DOHH2 (cell line): ENCODE measurements around the gene LRRC39.
"Not testable (repeated sequence)": the region's sequence is repeated elsewhere in the genome, so short reads cannot be mapped to it uniquely, and the experiment has no call there.

ENCODE experiments used
- H3F3A ChIP-seq: fragments of 200-600 bp; sonication (generic), shearing (Covaris generic); 2 replicates; pipeline ENCODE4 v1.6.0; 2016; ENCODE audit warnings: antibody characterized with exemption, mild to moderate bottlenecking; ENCODE audit not compliant: control insufficient read depth, insufficient read depth
- H3K27ac ChIP-seq: fragments of 200-600 bp; sonication (generic); 2 replicates; pipeline ENCODE4 v1.5.1; 2014; ENCODE audit warnings: low read depth, mild to moderate bottlenecking, low read length, moderate library complexity
- H3K27me3 ChIP-seq: fragments of 200-600 bp; sonication (generic); 2 replicates; pipeline ENCODE4 v1.6.1; 2014; ENCODE audit warnings: mild to moderate bottlenecking, low read length, mixed read lengths; ENCODE audit not compliant: control insufficient read depth
- H3K36me3 ChIP-seq: fragments of 200-600 bp; sonication (generic); 2 replicates; pipeline ENCODE4 v1.6.1; 2014; ENCODE audit warnings: mild to moderate bottlenecking, low read length, moderate library complexity, mixed read lengths; ENCODE audit not compliant: control insufficient read depth
- H3K4me1 ChIP-seq: fragments of 200-600 bp; sonication (generic); 2 replicates; pipeline ENCODE4 v1.6.1; 2014; ENCODE audit warnings: mild to moderate bottlenecking, low read length, mixed read lengths; ENCODE audit not compliant: control insufficient read depth
- H3K4me2 ChIP-seq: fragments of 200-600 bp; sonication (generic); 2 replicates; pipeline ENCODE4 v1.6.0; 2014; ENCODE audit warnings: mild to moderate bottlenecking, low read length, moderate library complexity
- H3K4me3 ChIP-seq: fragments of 200-600 bp; sonication (generic); 2 replicates; pipeline ENCODE4 v1.5.1; 2014; ENCODE audit warnings: mild to moderate bottlenecking, low read length, mixed read lengths
- H3K79me2 ChIP-seq: fragments of 200-600 bp; sonication (generic); 2 replicates; pipeline ENCODE4 v1.6.1; 2014; ENCODE audit warnings: mild to moderate bottlenecking, low read length, mixed read lengths; ENCODE audit not compliant: control insufficient read depth
- H3K9me2 ChIP-seq: fragments of 200-600 bp; sonication (generic); replicated peaks from 2 replicates; pipeline ENCODE4 v1.6.1; 2014; ENCODE audit warnings: mild to moderate bottlenecking, low read length, mixed read lengths; ENCODE audit not compliant: control insufficient read depth
- H3K9me3 ChIP-seq: fragments of 200-600 bp; sonication (generic); 2 replicates; pipeline ENCODE4 v1.6.1; 2014; ENCODE audit warnings: antibody characterized with exemption, low read length, mixed read lengths; ENCODE audit not compliant: control insufficient read depth, insufficient read depth
- H4K20me1 ChIP-seq: fragments of 200-600 bp; sonication (generic); 2 replicates; pipeline ENCODE4 v1.6.0; 2014; ENCODE audit warnings: low read depth, mild to moderate bottlenecking, antibody characterized with exemption, low read length, moderate library complexity; ENCODE audit not compliant: control insufficient read depth, insufficient read depth
- EZH2phosphoT487 ChIP-seq: fragments of 200-600 bp; sonication (generic); IDR thresholded peaks from 2 replicates; pipeline ENCODE4 v1.6.1; 2017; ENCODE audit warnings: borderline replicate concordance, mild to moderate bottlenecking, antibody characterized with exemption, low read length, moderate library complexity, mixed read lengths
- TF ChIP-seq, protein P1 (sequence below): fragments of 200-600 bp; sonication (generic); IDR thresholded peaks from one replicate; pipeline ENCODE4 v1.5.1; 2014; ENCODE audit warnings: antibody characterized with exemption, mild to moderate bottlenecking, low read depth, low read length; ENCODE audit not compliant: poor library complexity, severe bottlenecking

LRRC39 gene

DNA sequence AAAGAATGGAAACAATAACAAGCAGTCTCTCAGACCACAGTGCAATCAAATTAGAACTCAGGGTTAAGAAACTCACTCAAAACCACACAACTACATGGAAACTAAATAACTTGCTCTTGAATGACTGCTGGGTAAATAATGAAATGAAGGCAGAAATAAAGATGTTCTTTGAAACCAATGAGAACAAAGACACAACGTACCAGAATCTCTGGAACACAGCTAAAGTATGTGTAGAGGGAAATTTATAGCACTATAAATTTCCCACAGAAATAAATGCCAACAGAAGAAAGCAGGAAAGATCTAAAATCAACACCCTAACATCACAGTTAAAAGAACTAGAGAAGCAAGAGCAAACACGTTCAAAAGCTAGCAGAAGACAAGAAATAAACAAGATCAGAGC lies 24.6 kb upstream of the LRRC39 start:
- H3K4me2 ChIP-seq, H3K79me2 ChIP-seq, H3K27me3 ChIP-seq, H3K4me3 ChIP-seq, H3K9me2 ChIP-seq, H3K4me1 ChIP-seq, H3K27ac ChIP-seq, H3F3A ChIP-seq, H3K9me3 ChIP-seq, H4K20me1 ChIP-seq: not testable (repeated sequence)
- peaks cover 42% of the 10 kb centered on the region for H3K36me3 ChIP-seq

GRCh38 chr1:100200060-100200459 lies 22.0 kb upstream of the LRRC39 start:
- peaks cover 29% of the 10 kb centered on the region for H3K36me3 ChIP-seq
- H3F3A ChIP-seq, H3K9me2 ChIP-seq, H3K9me3 ChIP-seq, H3K27me3 ChIP-seq, H3K4me1 ChIP-seq, H3K27ac ChIP-seq, H3K79me2 ChIP-seq, H3K4me2 ChIP-seq, H3K4me3 ChIP-seq, H4K20me1 ChIP-seq: not testable (repeated sequence)

DNA sequence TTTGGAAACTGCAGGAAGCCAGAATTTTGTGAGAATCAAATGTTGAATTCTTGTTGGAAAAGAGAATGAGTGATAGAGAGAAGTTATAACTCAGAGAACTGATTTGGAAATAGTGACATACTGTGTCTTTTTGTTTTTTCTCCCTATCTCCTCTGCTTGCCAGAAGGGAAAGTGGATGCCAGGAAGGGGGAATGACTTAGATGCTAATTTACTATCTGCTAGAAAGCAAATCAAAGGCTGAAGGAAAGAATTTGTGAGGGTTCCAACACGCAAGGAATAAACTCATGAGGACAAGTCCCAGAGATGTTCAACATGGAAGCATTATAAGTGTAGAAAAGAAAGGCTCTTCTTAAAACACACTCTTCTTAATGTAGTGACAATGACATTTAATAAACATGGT lies 20.5 kb upstream of the LRRC39 start:
- Histone ChIP-seq H3K9me3 (no peaks in the 10 kb centered on the region), H3K27me3 (no peaks in the 10 kb centered on the region), H3F3A (no peaks in the 10 kb centered on the region), H3K4me3 (no peak overlapping the region), H3K79me2 (no peaks in the 10 kb centered on the region), H3K36me3 (peaks cover 27% of the 10 kb centered on the region), H3K9me2 (no peaks in the 10 kb centered on the region), H3K27ac (no peak overlapping the region), H3K4me1 (no peaks in the 10 kb centered on the region), H4K20me1 (no peaks in the 10 kb centered on the region), H3K4me2 (no peak overlapping the region)
- TF ChIP-seq, protein P1, sequence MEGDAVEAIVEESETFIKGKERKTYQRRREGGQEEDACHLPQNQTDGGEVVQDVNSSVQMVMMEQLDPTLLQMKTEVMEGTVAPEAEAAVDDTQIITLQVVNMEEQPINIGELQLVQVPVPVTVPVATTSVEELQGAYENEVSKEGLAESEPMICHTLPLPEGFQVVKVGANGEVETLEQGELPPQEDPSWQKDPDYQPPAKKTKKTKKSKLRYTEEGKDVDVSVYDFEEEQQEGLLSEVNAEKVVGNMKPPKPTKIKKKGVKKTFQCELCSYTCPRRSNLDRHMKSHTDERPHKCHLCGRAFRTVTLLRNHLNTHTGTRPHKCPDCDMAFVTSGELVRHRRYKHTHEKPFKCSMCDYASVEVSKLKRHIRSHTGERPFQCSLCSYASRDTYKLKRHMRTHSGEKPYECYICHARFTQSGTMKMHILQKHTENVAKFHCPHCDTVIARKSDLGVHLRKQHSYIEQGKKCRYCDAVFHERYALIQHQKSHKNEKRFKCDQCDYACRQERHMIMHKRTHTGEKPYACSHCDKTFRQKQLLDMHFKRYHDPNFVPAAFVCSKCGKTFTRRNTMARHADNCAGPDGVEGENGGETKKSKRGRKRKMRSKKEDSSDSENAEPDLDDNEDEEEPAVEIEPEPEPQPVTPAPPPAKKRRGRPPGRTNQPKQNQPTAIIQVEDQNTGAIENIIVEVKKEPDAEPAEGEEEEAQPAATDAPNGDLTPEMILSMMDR = no peak
- no peak for TF ChIP-seq EZH2phosphoT487

DNA sequence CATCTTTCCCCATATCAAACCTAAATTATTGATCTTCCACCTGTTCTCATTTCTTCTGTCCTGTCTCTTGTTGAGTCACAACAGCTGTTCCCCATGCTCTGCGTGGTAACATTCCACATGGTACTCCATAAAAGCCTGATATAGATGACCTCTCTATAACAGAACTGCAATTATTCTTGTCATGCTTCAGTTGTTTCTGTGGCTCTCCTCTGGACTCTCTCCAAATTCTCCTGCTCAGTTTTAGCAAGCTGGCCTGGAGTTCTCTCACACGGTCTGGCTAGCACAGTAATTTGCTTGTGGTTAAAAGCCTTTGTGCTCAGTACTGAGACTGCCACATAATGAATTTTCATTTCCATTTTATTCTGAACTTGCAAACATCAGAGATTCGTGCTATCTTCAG lies 10.6 kb upstream of the LRRC39 start:
- no peak overlapping the region for H3K4me3 ChIP-seq
- H3K27me3 ChIP-seq = no peaks in the 10 kb centered on the region
- H3K36me3 ChIP-seq = peaks cover 3% of the 10 kb centered on the region; the same call in 1 of the 2 replicates
- H3K9me3 ChIP-seq = no peaks in the 10 kb centered on the region
- H4K20me1 ChIP-seq = no peaks in the 10 kb centered on the region
- peaks cover 12% of the 10 kb centered on the region for H3K4me1 ChIP-seq
- TF ChIP-seq, protein P1 = no peak
- no peak for TF ChIP-seq EZH2phosphoT487
- no peak overlapping the region for H3K4me2 ChIP-seq
- H3K27ac ChIP-seq = no peak overlapping the region
- no peaks in the 10 kb centered on the region for H3K79me2 ChIP-seq
- H3F3A ChIP-seq = no peaks in the 10 kb centered on the region
- no peaks in the 10 kb centered on the region for H3K9me2 ChIP-seq
